GM18508 (cell line): ENCODE results near the gene CCDC171.
"Not testable (repeated sequence)": the region's sequence is repeated elsewhere in the genome, so short reads cannot be mapped to it uniquely, and the experiment has no call there.

Source experiments
- ATAC-seq: cut with Tn5 transposase; IDR thresholded peaks from one replicate; pipeline ENCODE4 v1.9.1; 2021; ENCODE audit warnings: moderate number of reproducible peaks; ENCODE audit not compliant: insufficient read depth, unreplicated experiment

The CCDC171 gene

DNA sequence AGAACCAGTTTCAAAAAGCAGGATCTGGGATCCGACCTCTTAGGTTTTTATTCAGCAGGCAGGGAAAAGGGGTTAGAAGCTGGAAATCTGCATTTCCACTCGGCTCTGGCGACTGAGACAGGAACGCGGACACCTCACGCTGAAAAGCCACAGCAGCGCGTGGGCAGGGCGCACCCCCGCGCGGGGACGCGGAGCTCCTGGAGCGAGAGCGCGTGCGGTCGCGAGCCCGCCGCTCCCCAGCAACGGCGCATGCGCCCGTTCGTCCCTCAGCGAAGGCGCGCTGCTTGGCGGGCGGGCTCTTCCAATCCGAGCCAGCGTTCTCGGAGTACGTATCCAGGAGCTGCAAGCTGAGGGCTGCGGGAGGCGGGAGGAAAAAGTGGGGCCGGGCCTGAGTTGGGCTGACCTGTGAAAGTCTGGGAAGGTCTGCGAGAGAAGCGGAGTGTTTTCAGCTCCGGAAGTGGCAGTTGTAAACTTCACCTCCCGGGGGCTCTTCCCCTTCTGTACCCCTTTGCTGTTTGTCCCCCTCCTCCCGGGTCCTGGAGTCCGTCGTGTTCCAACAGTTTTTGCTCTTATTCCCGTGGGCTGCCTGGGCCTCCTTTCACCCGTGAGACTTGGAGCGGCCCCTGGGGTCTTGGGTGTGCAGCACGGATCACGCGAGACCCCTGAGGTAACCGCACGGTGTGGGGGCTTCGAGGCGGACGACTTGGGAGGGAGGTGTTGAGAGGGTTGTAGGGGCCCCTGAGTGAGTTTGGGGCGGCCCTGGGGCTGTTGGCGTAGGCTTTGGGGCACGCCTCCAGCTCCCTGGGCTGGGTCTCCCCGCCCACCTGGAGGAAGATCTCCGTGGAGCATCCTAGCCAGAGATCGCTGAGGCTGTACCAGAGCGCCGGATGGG is at the start of gene CCDC171:
TSS of gene CCDC171 (plus strand) at position 408 of the 892 bp plus-strand sequence. CDS start 11,046 bp downstream, outside the sequence.
- peak; percentile 57 for ATAC-seq

DNA sequence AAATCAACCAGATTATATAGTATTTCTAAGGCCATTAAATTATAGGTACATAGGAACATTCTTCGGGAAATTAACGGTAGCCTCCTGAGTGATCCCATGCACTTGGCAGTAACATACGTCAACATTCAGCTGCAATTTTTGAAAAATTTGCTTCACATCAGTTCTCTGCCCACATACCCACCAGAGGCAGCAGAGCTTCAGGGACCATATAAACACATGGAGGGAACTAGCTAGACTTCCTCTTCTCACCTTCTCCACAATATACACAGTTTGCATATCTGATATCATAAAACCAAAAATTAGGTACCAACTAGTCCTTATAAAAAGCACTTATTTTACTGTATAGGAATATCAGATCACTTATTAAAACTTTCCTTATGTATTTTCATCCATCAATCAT is 46.9 kb upstream of the CCDC171 start:
- ATAC-seq, result no peak

DNA sequence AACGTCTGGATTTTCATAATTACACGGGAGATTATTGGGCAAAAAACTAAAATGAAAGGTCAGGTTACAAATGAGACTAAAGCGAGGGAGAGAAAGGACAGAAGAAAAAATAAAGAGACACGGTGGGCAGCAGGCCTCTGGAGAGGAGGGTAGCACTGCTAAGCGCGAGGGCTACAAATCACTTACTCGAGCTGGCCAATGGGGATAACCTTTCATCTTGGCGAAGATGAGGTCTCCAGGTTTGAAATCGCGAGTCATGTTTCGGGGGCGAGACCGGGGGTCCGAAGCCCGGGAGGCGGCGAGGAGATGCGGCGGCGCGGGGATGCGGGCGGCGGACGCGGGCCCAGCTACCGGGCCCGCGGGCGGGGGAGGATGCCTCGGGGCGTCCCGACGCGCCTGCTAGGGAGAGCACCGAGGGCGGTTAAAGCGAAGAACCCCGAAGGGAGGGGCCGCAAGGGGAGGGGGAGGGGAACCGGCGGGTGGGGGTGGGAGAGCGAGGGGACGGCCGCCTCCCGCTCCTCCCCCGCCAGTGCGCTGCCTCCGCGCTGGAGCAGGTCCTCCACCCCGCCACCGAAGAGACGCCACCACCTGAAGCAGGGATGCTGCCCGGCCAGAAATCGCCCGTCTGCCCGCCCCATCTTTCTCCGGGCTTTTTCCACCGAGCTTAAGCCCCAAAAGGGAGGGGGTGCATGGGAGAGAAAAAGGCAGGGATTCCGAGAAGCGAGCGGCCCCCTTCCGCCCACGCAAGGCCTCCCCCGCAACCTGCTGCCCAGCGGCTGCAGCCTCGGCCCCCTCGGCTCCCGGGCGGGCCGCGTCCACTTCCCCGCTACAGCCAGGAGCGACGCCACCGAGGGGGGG is 42.7 kb upstream of the CCDC171 start:
- peak; percentile 4 for ATAC-seq

DNA sequence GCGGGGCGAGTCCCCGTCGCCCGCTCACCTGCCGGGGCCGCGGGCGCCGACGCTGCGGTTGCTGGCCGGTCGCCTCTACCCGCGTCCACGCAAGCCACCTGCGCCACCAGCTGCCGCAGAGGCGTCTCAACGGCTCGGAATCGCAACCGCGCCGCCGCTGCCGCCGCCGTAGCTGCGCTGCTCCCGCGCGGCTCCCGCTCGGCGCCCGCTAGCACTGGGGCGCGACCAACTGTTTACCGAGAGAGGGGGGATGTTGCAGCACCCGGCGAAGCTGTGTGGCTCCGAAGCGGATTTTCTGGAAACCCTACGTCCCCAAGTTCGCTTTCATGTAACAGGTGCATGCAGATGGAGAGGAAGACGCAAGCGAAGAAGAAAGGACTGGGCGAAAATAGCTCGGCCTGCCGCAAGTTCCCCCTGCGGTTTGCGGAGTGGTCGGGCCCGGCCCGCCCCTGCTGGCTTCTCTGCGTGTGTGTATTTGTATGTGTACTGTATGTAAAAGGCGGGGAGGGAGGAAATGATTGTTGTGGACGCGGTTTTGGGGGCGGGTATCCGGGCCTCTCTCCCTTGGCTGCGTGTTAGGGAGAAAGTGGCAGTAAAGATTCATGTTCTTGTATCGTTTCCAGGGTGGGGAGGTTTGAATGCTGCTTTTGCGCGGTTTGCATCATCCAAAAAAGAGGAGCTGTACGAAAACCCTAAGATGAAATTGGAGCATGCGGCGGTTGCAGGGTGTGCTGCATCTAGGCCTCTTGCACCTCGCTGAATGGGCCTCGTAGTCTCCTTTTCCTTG is 41.9 kb upstream of the CCDC171 start, which contains the start of gene PSIP1:
TSS of gene PSIP1 (minus strand) at position 182 of the 787 bp plus-strand sequence. CDS start 782 bp downstream, outside the sequence.
- ATAC-seq, result peak; percentile 78

DNA sequence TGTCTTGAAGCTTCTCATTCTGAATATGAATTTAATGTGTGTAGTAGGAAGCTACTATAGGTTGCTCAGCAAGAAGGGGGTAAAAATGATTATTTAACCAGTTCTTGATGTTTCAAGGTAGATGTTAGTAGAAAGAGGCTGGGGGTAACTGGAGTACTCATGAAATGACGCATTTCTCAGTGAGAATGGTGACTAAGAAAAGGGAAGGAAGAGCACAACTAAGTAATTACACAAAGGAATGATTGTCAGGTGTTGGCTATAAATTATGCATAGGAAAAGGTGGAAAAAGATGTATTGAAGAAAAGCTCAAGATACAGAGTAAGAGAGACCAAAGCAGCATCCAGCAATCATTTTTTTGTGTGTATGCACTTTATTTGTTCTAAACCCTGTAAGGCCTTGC is 40.6 kb upstream of the CCDC171 start:
- no peak for ATAC-seq

DNA sequence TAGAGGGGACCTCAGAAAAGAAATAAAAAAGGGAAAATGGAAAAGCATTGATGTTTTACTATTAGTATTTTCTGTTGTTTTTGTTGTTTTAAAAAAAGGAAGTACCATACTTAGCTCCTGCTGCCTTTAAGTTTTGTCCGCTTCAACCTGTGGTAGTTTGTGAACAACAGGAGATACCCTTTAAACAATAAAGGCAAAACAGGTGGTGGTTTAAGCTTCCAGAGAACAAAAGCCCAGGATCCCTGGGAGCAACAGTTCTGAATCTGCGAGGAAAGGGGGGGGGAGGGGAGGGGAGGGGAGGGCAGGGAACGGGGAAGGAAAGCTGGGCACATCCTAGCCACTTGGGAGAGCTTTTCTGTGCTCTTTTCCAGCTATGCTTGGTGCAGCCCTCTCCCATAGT is 40.0 kb upstream of the CCDC171 start:
- ATAC-seq, result no peak

DNA sequence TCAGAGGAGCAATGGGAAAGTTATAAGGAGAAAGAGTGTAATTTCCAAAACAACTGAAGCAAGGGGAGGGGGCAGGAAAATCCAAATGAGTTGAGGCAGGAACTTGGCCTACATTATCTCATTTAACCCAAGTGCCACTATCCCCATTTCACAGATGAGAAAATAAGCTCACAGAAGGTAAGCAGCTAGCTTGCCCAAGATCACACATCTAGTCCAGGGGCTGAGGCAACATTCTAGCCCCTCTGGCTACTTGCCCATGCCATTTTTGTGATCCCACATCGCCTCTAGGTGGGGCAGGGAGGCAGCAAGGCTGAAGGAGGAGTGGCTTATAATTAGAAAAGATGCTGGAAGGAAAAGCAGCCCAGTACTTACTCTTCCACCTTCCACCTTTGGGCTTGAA is 39.5 kb upstream of the CCDC171 start:
- ATAC-seq, result no peak

DNA sequence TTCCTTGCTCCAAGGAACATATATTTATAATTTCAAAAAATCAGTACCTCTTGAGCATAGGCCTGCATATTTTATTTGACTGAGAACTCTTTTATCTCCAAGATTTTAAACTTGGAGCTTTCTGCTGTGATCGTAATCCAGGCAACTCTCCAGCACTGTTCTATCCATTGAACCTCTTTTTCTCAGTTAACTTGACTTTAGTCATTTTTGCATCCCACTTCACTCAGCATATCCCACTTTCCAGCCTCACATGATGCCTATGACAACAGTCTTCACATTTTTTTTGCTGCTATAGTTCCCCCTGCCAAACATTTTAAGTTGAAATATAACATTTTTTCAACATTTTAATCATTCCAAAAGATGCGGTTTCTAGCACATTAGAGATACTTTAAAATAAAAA is 33.0 kb upstream of the CCDC171 start:
- ATAC-seq, result no peak

DNA sequence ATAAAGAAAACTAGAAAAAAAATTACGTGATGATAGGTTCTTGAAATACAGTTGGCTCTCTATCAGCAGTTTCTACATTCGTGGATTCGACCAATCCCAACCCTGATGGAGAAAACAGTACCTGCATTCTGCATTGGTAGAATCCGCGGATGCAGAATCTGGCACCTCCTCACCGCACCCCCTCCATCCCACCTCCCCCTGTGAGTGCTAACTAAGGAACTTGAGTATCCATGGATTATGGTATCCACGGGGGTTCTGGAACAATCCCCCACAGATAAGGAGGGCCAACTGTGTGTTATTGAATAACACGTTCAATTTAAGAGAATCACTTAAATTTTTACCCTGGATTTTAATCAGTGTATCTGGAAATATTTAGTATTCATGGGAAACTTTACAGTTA is 31.6 kb upstream of the CCDC171 start:
- ATAC-seq, result no peak

DNA sequence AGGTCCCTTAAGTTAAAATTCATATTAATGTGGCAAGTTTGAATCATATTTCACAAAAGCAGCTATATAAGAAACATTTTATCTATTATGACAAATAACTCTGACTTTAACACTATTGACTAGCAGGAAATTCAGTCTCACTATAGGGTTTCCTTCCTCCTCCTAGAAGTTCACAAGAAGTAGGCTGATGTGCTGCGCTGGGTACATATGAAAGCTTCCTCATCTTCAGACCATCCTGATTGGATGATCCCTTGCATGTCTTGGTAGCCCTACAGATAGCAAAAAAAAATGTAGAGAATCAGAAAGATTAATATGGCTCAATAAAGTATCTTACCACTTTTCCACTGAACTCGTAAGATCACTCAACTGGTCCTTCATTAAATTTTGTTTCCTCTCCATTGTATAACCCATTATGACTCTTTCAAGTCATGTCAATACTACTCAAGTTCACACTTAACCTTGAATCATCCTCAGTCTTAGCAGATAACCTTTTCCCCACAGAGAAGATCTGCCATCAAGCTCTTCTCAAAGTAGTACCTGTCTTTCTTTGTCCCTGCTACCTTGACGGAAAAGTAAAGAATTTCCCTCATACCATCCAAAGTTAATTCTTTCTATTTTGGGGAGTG is 30.6 kb upstream of the CCDC171 start:
- ATAC-seq, result no peak

DNA sequence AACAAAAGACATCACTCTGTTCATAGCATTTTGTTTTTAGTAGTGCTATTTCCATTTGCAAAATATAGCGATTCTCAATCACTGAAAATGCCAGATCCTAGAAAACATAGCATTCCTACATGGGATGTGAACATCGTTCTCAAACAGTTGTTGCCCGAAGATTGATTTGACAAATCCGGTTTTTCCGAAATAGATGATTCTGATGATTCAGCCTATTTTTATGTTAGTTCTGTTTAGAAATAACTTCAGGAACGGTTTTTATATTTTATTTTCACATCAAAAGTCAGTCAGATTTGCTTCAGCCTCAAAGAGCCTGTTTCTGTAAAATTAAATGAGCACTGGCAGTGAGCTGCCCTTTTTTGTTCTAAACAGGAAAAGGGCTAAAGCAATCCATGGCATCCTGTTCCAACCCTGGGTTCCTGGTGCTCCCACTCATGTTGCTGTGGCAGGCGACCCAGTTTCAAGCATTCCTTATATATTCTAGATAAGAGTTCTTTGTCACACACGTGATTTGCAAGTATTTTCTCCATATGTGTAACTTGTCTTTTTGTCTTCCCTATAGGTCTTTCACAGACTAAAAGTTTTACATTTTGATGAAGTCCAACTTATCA is 27.9 kb upstream of the CCDC171 start:
- no peak for ATAC-seq

DNA sequence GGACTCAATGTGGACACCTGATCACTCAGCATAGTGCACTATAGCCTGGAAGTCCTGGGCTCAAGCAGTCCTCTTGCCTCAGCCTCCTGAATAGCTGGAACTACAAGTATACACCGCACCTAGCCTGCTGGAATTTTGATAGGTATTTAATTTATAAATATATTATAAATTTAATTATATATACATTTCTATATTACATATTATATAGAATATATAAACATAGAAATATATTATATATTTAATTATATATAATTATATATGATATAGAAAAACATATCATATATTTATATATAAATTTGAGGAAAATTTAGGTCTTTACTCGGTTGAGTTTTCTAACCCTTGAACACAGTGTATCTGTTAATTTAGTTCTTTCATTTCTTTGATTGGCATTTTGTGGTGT is 26.9 kb upstream of the CCDC171 start:
- ATAC-seq, result no peak

DNA sequence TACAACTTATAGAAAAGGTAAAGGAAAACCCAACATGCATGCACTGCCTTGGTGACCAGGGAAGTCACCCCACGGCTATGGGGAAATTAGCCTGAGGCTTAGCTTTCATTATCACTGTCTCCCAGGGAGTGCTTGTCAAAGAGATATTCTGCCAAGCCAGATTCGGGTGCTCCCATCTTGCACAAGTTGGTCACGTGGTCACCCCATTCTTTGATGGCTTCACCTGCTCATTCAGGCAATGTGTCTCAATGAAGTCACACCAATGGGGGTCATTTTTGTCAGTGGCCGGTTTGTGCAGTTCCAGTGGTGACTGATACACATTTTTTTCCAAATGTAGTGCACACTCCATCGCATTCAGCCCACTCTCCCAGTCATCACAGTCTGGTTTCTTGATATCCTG is 25.8 kb upstream of the CCDC171 start:
- ATAC-seq, result not testable (repeated sequence)

DNA sequence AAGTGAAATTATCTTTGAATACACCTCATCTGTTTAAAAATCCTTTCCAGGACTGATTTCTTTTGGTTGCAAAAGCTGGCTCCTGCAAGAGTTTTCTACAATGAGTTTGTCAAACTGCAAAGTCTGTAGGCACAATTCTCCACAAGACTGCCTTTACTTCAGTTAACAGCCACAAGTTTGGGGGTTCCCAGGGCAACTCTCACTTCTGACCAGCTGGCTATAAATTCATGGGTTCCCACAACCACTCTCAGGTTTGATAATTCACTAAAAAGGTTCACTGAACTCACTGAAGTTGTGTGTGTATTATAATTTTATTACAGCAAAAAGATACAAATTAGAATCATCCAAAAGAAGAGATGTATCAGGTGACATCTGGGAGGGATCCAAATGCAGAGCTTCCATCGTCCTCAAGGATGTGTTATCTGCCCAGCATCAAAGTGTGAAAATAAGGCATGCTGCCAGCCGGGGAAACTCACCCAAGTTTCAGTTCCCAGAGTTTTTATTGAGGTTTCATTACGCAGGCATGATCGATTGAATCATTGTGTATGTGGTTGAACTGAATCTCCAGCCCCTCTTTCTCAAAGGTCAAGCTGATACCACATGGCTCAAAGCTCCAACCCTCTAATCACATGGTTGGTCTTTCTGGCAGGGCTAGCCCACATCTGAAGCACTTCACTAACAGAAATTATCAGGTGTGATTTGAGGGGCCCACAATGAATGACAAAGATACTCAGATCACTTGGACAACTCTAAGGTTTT is 23.1 kb upstream of the CCDC171 start:
- ATAC-seq, result peak; percentile 87

DNA sequence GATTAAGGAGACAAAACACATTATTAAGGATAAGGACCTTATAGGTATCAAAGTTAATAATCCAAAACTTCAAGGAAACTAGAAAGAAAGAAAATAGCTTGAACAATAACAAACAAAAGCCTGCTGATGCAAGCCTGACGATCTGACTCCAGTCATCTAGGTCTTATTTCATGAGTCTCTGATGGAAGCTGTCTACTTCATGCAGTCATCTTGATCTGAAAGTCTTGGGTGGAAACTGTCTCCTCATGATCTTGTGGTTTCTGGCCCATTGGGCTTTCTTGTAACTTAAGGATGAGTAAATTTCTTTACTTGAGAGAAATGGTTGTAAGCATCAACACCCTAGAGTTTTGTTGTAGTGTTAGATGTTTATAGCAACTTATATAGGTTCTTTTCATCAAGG is 21.5 kb upstream of the CCDC171 start:
- ATAC-seq, result no peak

DNA sequence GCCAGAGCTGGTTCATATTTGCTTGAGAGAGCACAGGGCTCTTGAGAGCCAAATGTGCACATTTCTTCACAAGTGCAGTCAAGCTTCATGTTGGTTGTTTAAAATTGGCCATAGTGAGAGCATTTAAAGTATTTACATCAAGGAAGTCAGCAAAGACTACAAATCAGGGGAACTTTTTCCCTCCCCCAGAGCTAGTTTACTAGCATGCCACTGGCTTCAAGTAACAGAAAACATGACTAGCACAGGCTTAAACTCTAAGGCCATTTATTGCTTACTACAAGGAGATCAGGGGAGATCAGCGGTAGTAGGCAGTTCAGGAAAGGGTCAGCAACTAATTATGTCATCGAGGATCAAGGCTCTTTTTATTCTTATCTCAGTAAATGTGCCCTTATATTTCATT is 11.0 kb upstream of the CCDC171 start:
- no peak for ATAC-seq

DNA sequence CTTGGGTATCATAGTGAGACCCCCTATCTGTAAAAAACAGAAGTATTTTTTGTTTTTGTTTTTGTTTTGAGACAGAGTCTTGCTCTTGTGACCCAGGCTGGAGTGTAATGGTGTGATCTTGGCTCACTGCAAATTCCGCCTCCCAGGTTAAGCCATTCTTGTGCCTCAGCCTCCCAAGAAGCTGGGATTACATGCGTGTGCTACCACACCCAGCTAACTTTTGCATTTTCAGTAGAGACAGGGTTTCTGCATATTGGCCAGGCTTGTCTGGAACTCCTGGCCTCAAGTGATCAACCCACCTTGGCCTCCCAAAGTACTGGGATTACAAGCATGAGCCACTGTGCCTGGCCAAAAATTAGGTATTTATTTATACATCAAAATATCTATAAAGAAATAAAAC is 10.2 kb upstream of the CCDC171 start:
- ATAC-seq, result no peak

DNA sequence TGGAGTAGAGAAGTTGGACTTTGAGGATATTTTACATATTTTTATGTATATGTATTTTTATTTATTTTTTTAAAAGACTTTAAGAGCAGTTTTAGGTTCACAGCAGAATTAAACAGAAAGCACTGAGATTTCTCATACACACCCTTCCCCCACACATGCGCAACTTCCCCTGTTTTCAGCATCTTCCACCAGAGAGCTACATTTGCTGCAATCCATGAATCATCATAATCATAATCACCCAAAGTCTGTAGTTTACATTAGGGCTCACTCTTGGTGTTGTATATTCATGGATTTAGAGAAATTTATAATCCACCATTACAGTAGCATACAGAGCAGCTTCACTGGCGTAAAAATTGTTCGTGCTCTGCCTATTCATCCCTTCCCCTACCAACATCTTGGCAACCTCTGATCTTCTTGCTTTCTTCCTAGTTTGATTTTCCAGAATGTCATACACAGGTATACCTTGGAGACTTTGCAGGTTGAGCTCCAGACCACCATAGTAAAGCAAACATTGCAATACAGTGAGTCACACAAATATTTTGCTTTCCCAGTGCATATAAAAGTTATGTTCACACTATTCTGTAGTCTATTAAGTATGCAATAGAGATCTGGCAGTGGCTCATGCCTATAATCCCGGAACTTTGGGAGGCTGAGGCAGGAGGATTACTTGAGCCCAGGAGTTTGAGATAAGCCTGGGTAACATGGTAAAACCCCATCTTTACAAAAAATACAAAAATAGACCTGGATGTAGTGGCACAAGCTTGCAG is 9.6 kb upstream of the CCDC171 start:
- no peak for ATAC-seq
